ENCODE measurements around the gene CDH7. TPM values are rescaled to one million over a fixed set of nuclear protein-coding genes. Genes with fewer than 3 reads are reported as not detected.

The CDH7 gene
- total RNA-seq, 1 donor from 2014 or later = not detected

- no peak for ATAC-seq
- intact Hi-C loops (cut with DNase I) = no loop called here
Measured at GRCh38 chr18:65869527-65869926, 118.7 kb downstream of the CDH7 start.

GRCh38 chr18:65876310-65876709 is 125.5 kb downstream of the CDH7 start:
- no peak for ATAC-seq
- DNase-seq (ENCODE audit: missing footprints) = no peak
- intact Hi-C loops (cut with DNase I) = no loop called here

More at GRCh38 chr18:65869527-65869926, 118.7 kb downstream of the CDH7 start:
- DNase-seq (ENCODE audit: missing footprints) = no peak

GRCh38 chr18:65897292-65897691 is 146.5 kb downstream of the CDH7 start:
- no peak for DNase-seq (ENCODE audit: missing footprints)
- no peak for ATAC-seq
- intact Hi-C loops (cut with DNase I) = no loop called here

- intact Hi-C loops (cut with DNase I) = no loop called here
- no peak for ATAC-seq
- DNase-seq (ENCODE audit: missing footprints) = no peak
Measured at GRCh38 chr18:65901522-65901921, 150.7 kb downstream of the CDH7 start.

GRCh38 chr18:65906621-65907034 is 155.8 kb downstream of the CDH7 start:
- intact Hi-C loops (cut with DNase I) = no loop called here

GRCh38 chr18:65907281-65907680 is 156.5 kb downstream of the CDH7 start:
- ATAC-seq (no peak), DNase-seq (ENCODE audit: missing footprints) (no peak)
- intact Hi-C loops (cut with DNase I) = no loop called here

More at GRCh38 chr18:65906621-65907034, 155.8 kb downstream of the CDH7 start:
- ATAC-seq (no peak), DNase-seq (ENCODE audit: missing footprints) (no peak)

GRCh38 chr18:65919018-65919417 is 168.2 kb downstream of the CDH7 start:
- intact Hi-C loops (cut with DNase I) = no loop called here
- DNase-seq (ENCODE audit: missing footprints) = no peak

GRCh38 chr18:65919663-65920062 is 168.9 kb downstream of the CDH7 start:
- intact Hi-C loops (cut with DNase I) = no loop called here
- ATAC-seq (no peak), DNase-seq (ENCODE audit: missing footprints) (no peak)

More at GRCh38 chr18:65919018-65919417, 168.2 kb downstream of the CDH7 start:
- ATAC-seq = no peak

GRCh38 chr18:65922103-65922502 is 171.3 kb downstream of the CDH7 start:
- DNase-seq (ENCODE audit: missing footprints) = no peak
- no peak for ATAC-seq
- intact Hi-C loops (cut with DNase I) = no loop called here

- ATAC-seq = no peak
- DNase-seq (ENCODE audit: missing footprints) = no peak
- intact Hi-C loops (cut with DNase I) = no loop called here
Measured at GRCh38 chr18:65924904-65925303, 174.1 kb downstream of the CDH7 start.

GRCh38 chr18:65934874-65935273 is 184.1 kb downstream of the CDH7 start:
- ATAC-seq (no peak), DNase-seq (ENCODE audit: missing footprints) (no peak)
- intact Hi-C loops (cut with DNase I) = no loop called here

- ATAC-seq = no peak
- intact Hi-C loops (cut with DNase I) = no loop called here
- DNase-seq (ENCODE audit: missing footprints) = no peak
Measured at GRCh38 chr18:65936678-65937077, 185.9 kb downstream of the CDH7 start.

GRCh38 chr18:65937180-65937579 is 186.4 kb downstream of the CDH7 start:
- intact Hi-C loops (cut with DNase I) = no loop called here
- DNase-seq (ENCODE audit: missing footprints) = no peak
- no peak for ATAC-seq

GRCh38 chr18:65938592-65939372 is 188.0 kb downstream of the CDH7 start:
- ATAC-seq (no peak), DNase-seq (ENCODE audit: missing footprints) (no peak)
- intact Hi-C loops (cut with DNase I) = no loop called here
